ENCODE measurements around the gene SNX10.

SNX10 gene

DNA sequence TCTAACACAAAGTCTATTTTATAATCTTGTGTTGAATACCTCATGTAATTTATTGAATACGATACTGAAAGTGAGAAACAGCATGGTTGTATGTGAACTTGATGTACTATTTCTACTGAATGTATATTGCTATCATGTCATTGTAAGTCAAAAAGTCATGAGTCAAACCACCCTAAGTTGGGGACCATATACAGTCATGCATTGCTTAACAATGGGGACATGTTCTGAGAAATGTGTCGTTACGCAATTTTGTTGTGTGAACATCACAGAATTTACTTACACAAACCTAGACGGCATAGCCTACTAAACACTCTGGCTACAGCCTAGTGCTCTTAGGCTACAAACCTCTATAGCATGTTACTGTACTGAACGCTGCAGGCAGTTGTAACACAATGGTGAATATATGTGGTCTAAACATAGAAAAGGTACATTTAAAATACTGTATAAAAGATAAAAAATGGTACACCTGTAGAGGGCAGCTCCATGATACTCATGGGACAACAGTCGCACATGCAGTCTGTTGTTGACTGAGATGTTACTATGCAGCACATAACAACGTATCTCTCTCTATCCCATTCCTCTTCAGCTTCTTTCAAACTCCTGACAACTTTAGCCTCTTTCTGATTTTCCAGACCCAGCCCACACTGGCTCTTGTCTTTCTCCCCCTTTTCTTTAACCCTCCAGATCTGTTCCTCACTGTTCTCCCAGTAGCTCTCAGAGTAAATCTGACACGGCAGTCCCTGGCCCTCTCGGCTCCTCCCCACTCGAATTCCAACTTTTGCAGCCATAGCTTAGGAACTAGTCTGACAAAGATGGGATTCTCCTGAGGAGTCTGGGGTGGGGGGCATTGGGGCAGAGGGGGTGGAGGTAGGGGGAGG, 90.1 kb downstream of the SNX10 start:
- TF ChIP-seq, protein P1, sequence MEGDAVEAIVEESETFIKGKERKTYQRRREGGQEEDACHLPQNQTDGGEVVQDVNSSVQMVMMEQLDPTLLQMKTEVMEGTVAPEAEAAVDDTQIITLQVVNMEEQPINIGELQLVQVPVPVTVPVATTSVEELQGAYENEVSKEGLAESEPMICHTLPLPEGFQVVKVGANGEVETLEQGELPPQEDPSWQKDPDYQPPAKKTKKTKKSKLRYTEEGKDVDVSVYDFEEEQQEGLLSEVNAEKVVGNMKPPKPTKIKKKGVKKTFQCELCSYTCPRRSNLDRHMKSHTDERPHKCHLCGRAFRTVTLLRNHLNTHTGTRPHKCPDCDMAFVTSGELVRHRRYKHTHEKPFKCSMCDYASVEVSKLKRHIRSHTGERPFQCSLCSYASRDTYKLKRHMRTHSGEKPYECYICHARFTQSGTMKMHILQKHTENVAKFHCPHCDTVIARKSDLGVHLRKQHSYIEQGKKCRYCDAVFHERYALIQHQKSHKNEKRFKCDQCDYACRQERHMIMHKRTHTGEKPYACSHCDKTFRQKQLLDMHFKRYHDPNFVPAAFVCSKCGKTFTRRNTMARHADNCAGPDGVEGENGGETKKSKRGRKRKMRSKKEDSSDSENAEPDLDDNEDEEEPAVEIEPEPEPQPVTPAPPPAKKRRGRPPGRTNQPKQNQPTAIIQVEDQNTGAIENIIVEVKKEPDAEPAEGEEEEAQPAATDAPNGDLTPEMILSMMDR (IDR thresholded peaks at IDR 0.05; ENCODE audit: borderline replicate concordance, insufficient read depth, low read depth, low read length) = no peak
- no peak overlapping the region for H3K4me3 ChIP-seq (ENCODE audit: low read depth, low read length)

DNA sequence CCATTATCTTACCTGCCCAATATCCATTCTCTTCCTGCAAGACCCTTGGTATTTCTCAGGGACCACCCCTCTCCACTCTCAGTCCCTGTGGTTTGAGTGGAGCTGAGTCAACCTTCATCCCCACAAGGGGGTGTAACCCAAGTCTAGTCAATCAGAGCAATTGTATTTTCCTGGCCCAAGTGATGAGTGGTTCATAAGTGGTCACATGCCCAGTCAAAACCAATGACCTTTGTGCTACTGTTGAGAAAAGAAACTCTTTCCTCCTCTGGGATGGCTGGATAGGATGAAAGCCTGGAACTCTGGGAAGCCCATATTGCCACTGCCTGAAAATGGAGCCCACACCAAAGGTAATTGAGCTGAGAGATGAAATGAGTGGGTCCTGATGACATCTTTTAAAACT, 93.6 kb downstream of the SNX10 start:
- TF ChIP-seq, protein P1 (IDR thresholded peaks at IDR 0.05; ENCODE audit: borderline replicate concordance, insufficient read depth, low read depth, low read length) = no peak
- no peak overlapping the region for H3K4me3 ChIP-seq (ENCODE audit: low read depth, low read length)

DNA sequence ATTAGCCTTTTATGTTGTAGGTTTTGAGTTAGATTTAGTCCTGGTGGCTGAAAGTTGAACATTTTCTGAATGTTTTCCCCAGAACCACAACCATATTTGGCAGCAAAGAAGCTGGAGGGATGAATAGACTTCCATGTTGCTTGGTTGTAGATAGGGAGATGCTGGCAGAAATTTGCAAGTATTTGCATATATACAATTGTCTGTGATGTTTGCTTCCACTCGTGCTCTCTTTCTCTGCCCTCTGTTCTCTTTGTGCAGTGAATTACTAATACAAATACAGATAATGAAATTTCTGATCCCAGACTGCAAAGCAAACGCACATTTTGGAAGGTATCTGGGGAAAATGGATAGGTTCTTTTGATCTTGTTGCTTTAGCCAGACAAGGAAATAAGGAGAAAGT, 96.1 kb downstream of the SNX10 start:
- H3K4me3 ChIP-seq (ENCODE audit: low read depth, low read length) = no peak overlapping the region
- TF ChIP-seq, protein P1 (IDR thresholded peaks at IDR 0.05; ENCODE audit: borderline replicate concordance, insufficient read depth, low read depth, low read length) = no peak

DNA sequence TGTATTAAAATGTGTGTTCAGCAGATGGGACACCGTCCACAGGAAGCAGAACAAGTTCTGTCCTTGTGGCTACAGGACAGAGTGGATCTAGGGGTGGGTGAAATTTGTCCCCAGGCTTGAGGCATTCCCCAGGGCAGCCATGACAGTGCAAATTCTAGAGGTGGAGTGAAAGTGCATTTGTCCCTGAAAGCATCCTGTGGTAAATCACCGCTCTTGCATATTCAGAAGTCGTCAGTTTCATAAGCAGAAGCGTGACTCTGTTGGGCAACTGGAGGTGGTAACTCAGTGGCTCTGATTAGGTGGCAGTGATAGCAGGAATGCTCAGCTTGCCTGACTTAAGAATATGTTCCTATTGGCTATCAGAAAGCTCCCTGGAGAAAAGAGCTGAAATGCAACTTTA, 96.6 kb downstream of the SNX10 start:
- TF ChIP-seq, protein P1 (IDR thresholded peaks at IDR 0.05; ENCODE audit: borderline replicate concordance, insufficient read depth, low read depth, low read length) = no peak
- no peak overlapping the region for H3K4me3 ChIP-seq (ENCODE audit: low read depth, low read length)

- TF ChIP-seq, protein P1 (IDR thresholded peaks at IDR 0.05; ENCODE audit: borderline replicate concordance, insufficient read depth, low read depth, low read length) = no peak
- H3K4me3 ChIP-seq (ENCODE audit: low read depth, low read length) = no peak overlapping the region
These were observed 98.4 kb downstream of the SNX10 start for GRCh38 chr7:26390016-26390415.

- TF ChIP-seq, protein P1 (IDR thresholded peaks at IDR 0.05; ENCODE audit: borderline replicate concordance, insufficient read depth, low read depth, low read length) = no peak
- H3K4me3 ChIP-seq (ENCODE audit: low read depth, low read length) = no peak overlapping the region
These were observed 102.2 kb downstream of the SNX10 start for GRCh38 chr7:26393818-26394217.

DNA sequence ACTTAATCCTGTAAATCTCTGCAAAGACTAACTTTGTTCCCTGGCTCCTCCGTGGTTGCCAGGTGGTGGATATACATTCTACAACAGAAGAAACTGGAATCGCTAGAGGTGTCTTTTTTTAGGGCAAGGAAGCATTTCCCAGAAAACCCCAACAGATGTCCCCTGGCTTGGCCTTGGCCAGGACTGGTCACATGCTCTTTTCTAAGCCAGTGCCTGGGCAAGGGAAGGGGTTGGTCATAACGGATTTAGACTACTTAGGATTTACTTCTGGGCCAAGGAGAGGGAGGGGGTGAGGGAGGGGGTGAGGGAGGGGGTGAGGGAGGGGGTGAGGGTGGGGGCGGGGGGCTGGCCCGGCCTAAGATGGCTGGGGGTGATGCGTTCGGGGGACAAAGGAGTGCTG, 105.7 kb downstream of the SNX10 start:
- no peak overlapping the region for H3K4me3 ChIP-seq (ENCODE audit: low read depth, low read length)
- TF ChIP-seq, protein P1 (IDR thresholded peaks at IDR 0.05; ENCODE audit: borderline replicate concordance, insufficient read depth, low read depth, low read length) = no peak
